GM12874 (cell line): ENCODE data around the gene PEPD.

ENCODE experiments used
- TF ChIP-seq, protein P1 (sequence below): IDR thresholded peaks from 2 replicates; pipeline ENCODE4 v1.5.1; 2011; ENCODE audit warnings: low read depth, mild to moderate bottlenecking, control low read depth, low read length, moderate library complexity; ENCODE audit not compliant: insufficient read depth

Gene PEPD

DNA sequence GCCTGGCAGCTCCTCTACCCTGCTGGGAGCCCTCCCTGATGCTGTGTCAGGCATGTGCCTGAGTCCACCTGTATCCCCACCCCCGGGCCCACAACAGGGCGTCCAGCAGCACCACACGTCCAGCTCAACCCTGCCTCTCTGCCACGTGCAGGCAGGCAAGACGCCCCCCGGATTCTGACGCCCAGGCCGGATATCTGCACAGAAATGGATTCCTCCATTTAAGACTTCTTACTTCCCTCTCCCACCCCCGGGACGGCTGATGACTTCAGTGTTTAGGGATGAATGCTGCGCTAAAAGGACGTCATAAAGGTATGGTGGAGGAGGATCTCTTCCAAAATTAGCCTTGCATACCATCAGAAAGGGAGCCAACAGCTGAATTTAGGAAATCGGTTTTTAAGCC is 10.2 kb downstream of the PEPD start:
- TF ChIP-seq, protein P1, sequence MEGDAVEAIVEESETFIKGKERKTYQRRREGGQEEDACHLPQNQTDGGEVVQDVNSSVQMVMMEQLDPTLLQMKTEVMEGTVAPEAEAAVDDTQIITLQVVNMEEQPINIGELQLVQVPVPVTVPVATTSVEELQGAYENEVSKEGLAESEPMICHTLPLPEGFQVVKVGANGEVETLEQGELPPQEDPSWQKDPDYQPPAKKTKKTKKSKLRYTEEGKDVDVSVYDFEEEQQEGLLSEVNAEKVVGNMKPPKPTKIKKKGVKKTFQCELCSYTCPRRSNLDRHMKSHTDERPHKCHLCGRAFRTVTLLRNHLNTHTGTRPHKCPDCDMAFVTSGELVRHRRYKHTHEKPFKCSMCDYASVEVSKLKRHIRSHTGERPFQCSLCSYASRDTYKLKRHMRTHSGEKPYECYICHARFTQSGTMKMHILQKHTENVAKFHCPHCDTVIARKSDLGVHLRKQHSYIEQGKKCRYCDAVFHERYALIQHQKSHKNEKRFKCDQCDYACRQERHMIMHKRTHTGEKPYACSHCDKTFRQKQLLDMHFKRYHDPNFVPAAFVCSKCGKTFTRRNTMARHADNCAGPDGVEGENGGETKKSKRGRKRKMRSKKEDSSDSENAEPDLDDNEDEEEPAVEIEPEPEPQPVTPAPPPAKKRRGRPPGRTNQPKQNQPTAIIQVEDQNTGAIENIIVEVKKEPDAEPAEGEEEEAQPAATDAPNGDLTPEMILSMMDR: no peak

DNA sequence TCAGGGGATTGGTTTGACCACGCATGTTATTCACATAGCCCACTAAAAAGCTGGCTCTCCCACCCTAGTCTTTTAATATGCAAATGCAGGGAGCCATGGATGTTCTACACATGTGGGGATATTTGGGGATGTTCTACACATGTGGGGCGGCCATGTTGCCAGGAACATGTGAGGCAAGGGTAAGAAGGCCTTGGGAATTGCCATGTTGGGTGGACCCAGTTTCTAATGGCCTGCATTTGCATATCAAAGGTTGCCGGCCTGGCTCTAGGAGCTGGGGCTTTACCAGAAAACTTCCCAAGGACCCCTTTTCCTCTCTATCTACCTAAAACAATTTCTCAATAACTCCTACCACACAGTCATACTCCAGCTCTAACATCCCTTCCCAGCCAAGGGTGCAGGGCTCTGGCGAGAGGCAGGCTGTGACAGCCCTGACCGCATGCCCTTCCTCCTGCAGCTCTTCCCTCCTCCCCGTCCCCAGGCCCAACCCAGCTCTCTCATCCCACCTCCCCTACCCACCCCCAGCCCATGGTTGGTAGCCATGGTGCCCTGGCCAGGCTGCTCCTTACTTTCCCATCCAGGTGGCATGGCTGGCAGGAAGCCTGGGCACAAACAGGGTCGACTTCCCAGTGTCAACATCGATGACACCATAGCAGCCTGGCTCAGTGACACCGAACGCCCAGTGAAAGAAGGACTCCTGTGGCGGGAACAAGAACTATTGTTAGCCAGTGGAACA is 11.0 kb downstream of the PEPD start:
- TF ChIP-seq, protein P1: no peak

DNA sequence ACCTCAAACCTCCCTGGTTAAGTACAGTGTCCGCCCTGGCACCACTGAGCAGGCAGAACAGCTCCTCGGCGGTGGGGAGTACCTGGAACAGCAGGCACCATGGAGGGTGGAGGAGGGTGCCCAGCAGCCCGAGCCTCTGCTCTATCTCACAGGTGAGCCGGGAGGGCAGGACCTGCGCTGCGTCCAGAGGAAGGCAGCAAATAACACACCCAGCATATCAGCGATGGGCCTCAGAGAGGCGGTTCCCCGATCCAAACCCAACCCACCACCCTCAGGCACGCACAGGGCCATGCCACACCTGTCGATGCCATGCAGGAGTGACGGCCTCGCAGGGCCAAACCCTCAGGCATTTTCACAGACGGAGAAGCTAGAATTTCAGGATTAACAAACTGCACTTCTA is 11.8 kb downstream of the PEPD start:
- TF ChIP-seq, protein P1: no peak

DNA sequence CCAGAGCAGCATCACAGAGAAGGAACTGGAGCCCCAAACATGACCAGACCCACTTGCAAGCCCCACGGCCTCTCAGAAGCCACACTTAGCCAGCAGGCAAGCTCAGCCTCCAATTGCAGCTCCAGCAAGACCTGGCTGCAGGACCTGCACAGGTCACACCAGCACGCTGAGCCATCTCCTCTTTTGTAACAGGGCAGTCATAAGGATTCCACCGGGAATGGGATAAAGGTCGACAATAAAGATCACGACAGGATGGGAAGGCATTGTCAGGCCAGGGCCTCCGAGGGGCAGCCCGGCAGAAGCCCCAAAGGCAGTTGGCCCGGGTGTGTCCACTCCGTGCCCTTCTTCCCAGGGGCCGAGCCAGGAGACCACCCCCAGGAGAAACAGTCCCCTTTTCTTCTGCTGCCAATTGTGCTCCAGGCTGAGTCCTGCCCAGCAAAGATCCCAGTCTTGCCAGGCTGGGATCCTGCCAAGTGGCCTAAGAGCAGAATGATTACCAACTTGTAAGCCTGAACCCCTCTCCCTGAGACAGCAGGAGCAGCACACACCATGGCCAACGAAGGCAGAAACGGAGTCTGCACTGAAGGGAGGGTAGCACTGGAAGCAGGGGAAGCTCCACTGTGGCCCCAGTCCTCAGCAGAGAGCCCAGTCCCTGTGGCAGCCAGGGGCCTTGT is 12.5 kb downstream of the PEPD start:
- TF ChIP-seq, protein P1: no peak

DNA sequence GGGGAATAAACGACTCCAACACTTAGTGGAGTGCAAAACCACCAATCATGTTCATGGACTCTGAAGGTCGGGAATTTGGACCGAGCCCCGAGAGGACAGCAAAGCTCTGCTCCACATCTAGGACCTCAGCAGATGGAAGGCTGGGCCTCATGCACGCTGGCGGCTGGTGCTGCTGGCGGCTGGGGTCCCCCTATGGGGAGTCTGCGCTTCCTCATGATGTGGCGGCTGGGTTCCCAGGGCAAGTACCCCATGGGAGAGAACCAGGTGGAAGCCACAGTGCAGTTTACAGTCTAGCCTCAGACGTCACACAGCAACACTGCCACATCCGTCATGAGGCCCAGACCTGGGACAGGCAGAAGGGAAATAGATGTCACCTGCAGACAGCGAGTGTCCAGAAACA is 13.2 kb downstream of the PEPD start:
- TF ChIP-seq, protein P1: no peak

DNA sequence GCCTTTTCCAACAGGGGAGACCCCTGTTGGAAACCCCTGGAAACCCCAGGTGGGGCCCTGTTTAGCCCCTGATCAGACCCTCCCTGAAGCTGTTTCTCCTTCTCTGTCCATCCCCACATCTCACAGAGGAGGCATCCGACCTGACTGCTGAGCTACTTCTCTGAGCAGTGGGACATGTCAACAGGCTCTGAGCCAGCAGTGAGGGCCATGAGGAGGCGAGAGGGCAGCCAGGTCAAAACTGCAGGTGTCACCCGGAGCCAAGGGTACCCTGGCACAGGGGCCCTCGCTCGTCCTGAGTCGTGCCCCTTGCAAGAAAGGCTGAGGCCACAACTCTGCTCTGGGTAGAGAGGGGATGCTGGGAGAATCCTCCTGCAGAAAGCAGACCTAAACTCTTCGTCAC is 13.6 kb downstream of the PEPD start:
- TF ChIP-seq, protein P1: no peak

DNA sequence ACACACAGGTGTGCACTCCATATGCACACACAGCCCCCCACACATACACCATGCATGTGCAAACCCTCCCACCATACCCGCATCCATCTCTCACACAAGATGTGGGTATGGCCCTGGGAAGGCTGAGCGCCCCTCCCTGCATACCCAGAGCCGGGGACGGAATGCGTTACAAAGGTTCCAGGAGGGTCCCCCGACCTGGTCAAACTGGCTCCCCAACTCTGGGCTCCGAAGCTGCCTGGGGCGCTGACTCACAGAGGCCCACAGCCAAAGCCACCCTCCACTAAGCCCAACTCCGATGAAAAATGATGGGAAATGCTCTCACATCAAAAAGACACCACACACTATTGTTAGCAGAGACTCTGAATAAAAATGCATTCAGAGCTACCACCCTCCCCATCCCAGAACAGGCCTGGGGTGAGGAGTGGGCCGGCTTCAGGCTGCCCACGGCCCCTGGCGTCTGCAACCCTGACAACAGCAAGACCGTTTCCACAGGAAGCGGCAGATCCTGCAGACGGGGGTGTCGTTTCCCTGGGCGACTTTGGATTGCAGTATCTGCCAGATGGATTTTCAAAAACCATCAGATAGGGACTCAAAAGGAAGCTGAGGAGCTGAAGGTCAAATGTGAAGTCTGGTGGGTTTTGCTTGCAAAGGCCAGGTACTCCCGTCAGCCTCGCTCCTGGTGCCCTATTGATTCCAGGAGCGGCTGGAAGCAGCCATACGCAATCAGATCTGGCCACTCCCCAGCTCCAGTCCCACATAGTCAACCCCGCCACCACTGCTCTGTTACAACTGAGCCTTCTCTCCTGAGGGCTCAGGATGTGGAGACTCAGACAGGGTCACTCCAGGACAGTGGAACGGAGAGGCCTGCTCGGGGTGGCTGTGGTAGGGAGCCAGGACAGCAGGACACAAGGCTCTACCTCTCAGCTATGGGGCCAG is 14.3 kb downstream of the PEPD start:
- TF ChIP-seq, protein P1: no peak
